Measurements from ENCODE around the gene CCDC171. TPM values are rescaled to one million over a fixed set of nuclear protein-coding genes. Genes with fewer than 3 reads are reported as not detected.

Gene CCDC171
- total and polyA plus RNA-seq, 2 of the 13 experiments (the other 11 are each of a cell fraction or from before 2014, with no cell fraction given) = 0.95 to 2.5 TPM

- TF ChIP-seq ZBTB2 (CRISPR knock-in tag; IDR thresholded peaks at IDR 0.05; ENCODE audit: low read depth) (0 out of 2 replicates have a peak, but pooled peaks have one; percentile 24), ZNF569 (CRISPR knock-in tag; IDR thresholded peaks at IDR 0.05; ENCODE audit: borderline replicate concordance) (0 out of 2 replicates have a peak, but pooled peaks have one; percentile 18), PAWR (CRISPR knock-in tag; IDR thresholded peaks at IDR 0.05; ENCODE audit: borderline replicate concordance) (no peak), ZNF143 (CRISPR knock-in tag; IDR thresholded peaks at IDR 0.05) (no peak), ZHX2 (IDR thresholded peaks at IDR 0.05; ENCODE audit: low read depth) (no peak), ZHX2 (CRISPR knock-in tag; IDR thresholded peaks at IDR 0.05; ENCODE audit: borderline replicate concordance) (no peak), AGO2 (optimal IDR thresholded peaks at IDR 0.05; ENCODE audit: low read depth, low read length) (peak; percentile 37), IKZF5 (CRISPR knock-in tag; IDR thresholded peaks at IDR 0.05) (no peak), CENPT (CRISPR knock-in tag; IDR thresholded peaks at IDR 0.05; ENCODE audit: low read depth) (no peak), ZXDC (CRISPR knock-in tag; IDR thresholded peaks at IDR 0.05) (0 out of 2 replicates have a peak, but pooled peaks have one; percentile 12), ZNF639 (CRISPR knock-in tag; conservative IDR thresholded peaks at IDR 0.05) (no peak)
Measured at GRCh38 chr9:15509931-15510788, 42.7 kb upstream of the CCDC171 start (continued).

Data from HepG2 (cell line).